K562 (cell line): ENCODE measurements around the gene NR6A1. TPM values are rescaled to one million over a fixed set of nuclear protein-coding genes. Genes with fewer than 3 reads are reported as not detected.

Experiments used
- ATAC-seq: fragments of 200-7000 bp; cut with Tn5 transposase; 3 replicates; pipeline ENCODE4 v1.9.1; 2020; ENCODE audit warnings: moderate library complexity
- BruUV-seq: library from RNA; stranded (reverse); fragments of 400-500 nt; replicated peaks from 2 replicates; lab custom pipeline; 2021; lab: Mats Ljungman, UMichigan
- CTCF ChIA-PET: fragments of 300-600 bp; formaldehyde crosslinking; extraction: SDS; loops from one replicate; lab custom pipeline; 2021; ENCODE audit warnings: low intra/inter-chr PET ratio; lab: Yijun Ruan, JAX
- POLR2A ChIA-PET: fragments of 300-600, 350-650 bp; sonication (Branson Sonifier 250); formaldehyde crosslinking; extraction: SDS; loops from one replicate; lab custom pipeline; 2021; ENCODE audit warnings: antibody characterized with exemption, inconsistent platforms; lab: Yijun Ruan, JAX
- DNase-seq, 4 experiments: peaks; one replicate each; pipeline versions ENCODE4 v3.0.0 to v3.0.0-alpha.2; 2011 to 2018; ENCODE audit warnings: low spot score in 3 of 4, mixed read lengths in 3 of 4; ENCODE audit errors: extremely low read depth in 1 of 4
- FAIRE-seq: peaks from 2 replicates; lab custom pipeline; 2011; peaks lifted over from hg19 to GRCh38; lab: Jason Lieb, UNC
- H2AFZ ChIP-seq: 2 replicates; pipeline ENCODE4 v1.6.0; 2011; ENCODE audit warnings: low read depth, low read length, control low read depth, inconsistent platforms
- H3K27ac ChIP-seq: fragments of 200-600 bp; 3 replicates; pipeline ENCODE4 v1.8.0; 2011; ENCODE audit warnings: low read depth, mild to moderate bottlenecking, control low read depth, inconsistent platforms, low read length, moderate library complexity, mixed read lengths; ENCODE audit errors: extremely low read depth
- H3K27me3 ChIP-seq, 2 experiments: fragments of 300-600 bp in 1 of 2; 2 replicates in 1 of 2; 3 replicates in 1 of 2; pipeline versions ENCODE4 v1.6.0 to v1.8.0; 2011; ENCODE audit warnings: inconsistent platforms in 2 of 2, low read length in 2 of 2, mild to moderate bottlenecking in 1 of 2, mixed read lengths in 1 of 2, moderate library complexity in 1 of 2; ENCODE audit not compliant: control insufficient read depth in 2 of 2, insufficient read depth in 2 of 2
- H3K36me3 ChIP-seq: fragments of 300-600 bp; 3 replicates; pipeline ENCODE4 v1.8.0; 2011; ENCODE audit warnings: mild to moderate bottlenecking, low read length, inconsistent platforms; ENCODE audit not compliant: control insufficient read depth, insufficient read depth
- H3K4me1 ChIP-seq, 2 experiments: fragments of 200-600 bp in 1 of 2; replicated peaks in 1 of 2; 2 replicates in 1 of 2; 3 replicates in 1 of 2; pipeline versions ENCODE4 v1.5.1 to v1.8.0; 2011; ENCODE audit warnings: inconsistent platforms in 2 of 2, low read length in 2 of 2, mild to moderate bottlenecking in 1 of 2, mixed read lengths in 1 of 2, moderate library complexity in 1 of 2; ENCODE audit not compliant: control insufficient read depth in 2 of 2, insufficient read depth in 2 of 2
- H3K4me2 ChIP-seq: 2 replicates; pipeline ENCODE4 v1.6.1; 2011; ENCODE audit warnings: low read length, control low read depth, inconsistent platforms, mixed read lengths; ENCODE audit not compliant: insufficient read depth
- H3K4me3 ChIP-seq: fragments of 200-600 bp; sonication (generic), shearing (Covaris generic); 2 replicates; pipeline ENCODE4 v1.5.1; 2016; ENCODE audit warnings: control low read depth, inconsistent platforms
- H3K79me2 ChIP-seq: fragments of 200-600 bp; 3 replicates; pipeline ENCODE4 v1.8.0; 2011; ENCODE audit warnings: low read length, inconsistent platforms; ENCODE audit not compliant: control insufficient read depth, insufficient read depth
- H3K9ac ChIP-seq, 2 experiments: 2 replicates each; pipeline versions ENCODE4 v1.6.0 to v1.6.1; 2011; ENCODE audit warnings: low read depth in 2 of 2, low read length in 2 of 2, control low read depth in 1 of 2, inconsistent platforms in 1 of 2, mild to moderate bottlenecking in 1 of 2, mixed read lengths in 1 of 2; ENCODE audit not compliant: insufficient read depth in 1 of 2
- H3K9me1 ChIP-seq: one replicate; pipeline ENCODE4 v1.6.0; 2011; ENCODE audit warnings: inconsistent platforms, mild to moderate bottlenecking, low read length, moderate library complexity; ENCODE audit not compliant: control insufficient read depth, insufficient read depth
- H3K9me3 ChIP-seq: replicated peaks from 2 replicates; pipeline ENCODE4 v1.5.1; 2011; ENCODE audit warnings: low read depth, low read length, inconsistent platforms; ENCODE audit not compliant: control insufficient read depth, insufficient read depth
- H4K20me1 ChIP-seq: replicated peaks from 2 replicates; pipeline ENCODE4 v1.6.1; 2011; ENCODE audit warnings: low read length, inconsistent platforms, mixed read lengths; ENCODE audit not compliant: control insufficient read depth, insufficient read depth
- CHD1 ChIP-seq: fragments of 200-600 bp; sonication (generic); IDR thresholded peaks from one replicate; pipeline ENCODE4 v1.6.1; 2012; ENCODE audit warnings: mild to moderate bottlenecking, moderate library complexity, low read length, inconsistent platforms
- ILK ChIP-seq: fragments of 450-650 bp; IDR thresholded peaks from 2 replicates; pipeline ENCODE4 v1.6.1; 2016; ENCODE audit warnings: missing genetic modification characterization, low read depth, mild to moderate bottlenecking, missing compliant biosample characterization, moderate library complexity, borderline replicate concordance
- KDM2B ChIP-seq: fragments of 250-450 bp; sonication (Bioruptor Pico); IDR thresholded peaks from 2 replicates; pipeline ENCODE4 v1.8.0; 2021; ENCODE audit warnings: mild to moderate bottlenecking, moderate library complexity
- MAFG ChIP-seq: fragments of 450-650 bp; conservative IDR thresholded peaks from 2 replicates; pipeline ENCODE4 v1.6.1; 2016; ENCODE audit warnings: missing genetic modification characterization, missing compliant biosample characterization
- NFE2L1 ChIP-seq: fragments of 450-650 bp; IDR thresholded peaks from 2 replicates; pipeline ENCODE4 v1.6.1; 2016; ENCODE audit warnings: missing genetic modification characterization, low read depth, mild to moderate bottlenecking, missing compliant biosample characterization, moderate library complexity, borderline replicate concordance
- POLR2AphosphoS5 ChIP-seq: IDR thresholded peaks from 2 replicates; pipeline ENCODE4 v1.6.1; 2011; ENCODE audit warnings: mild to moderate bottlenecking, low read depth, low read length, moderate library complexity; ENCODE audit not compliant: control insufficient read depth, insufficient read depth
- SPI1 ChIP-seq: IDR thresholded peaks from 2 replicates; pipeline ENCODE4 v1.6.1; 2011; ENCODE audit warnings: low read depth, low read length, control low read depth, borderline replicate concordance
- U2AF1 ChIP-seq: fragments of 200-400 bp; formaldehyde crosslinking; optimal IDR thresholded peaks from 2 replicates; pipeline ENCODE3; 2017; ENCODE audit warnings: mild to moderate bottlenecking, low read depth, low read length, moderate library complexity
- ZBTB8A ChIP-seq: fragments of 450-650 bp; IDR thresholded peaks from 2 replicates; pipeline ENCODE4 v1.6.1; 2018; ENCODE audit warnings: mild to moderate bottlenecking, moderate library complexity; ENCODE audit not compliant: partially characterized antibody
- ZNF23 ChIP-seq: fragments of 250-450 bp; sonication (Bioruptor Pico); IDR thresholded peaks from 2 replicates; pipeline ENCODE4 v1.4.0; 2020; ENCODE audit warnings: mild to moderate bottlenecking
- in situ Hi-C: fragments of 300-500 bp; cut with MboI; formaldehyde crosslinking; loops from 4 replicates; pipeline ENCODE4 v1.15.0; 2018; ENCODE audit warnings: inconsistent platforms, mixed read lengths
- intact Hi-C: fragments of 100-400 bp; cut with micrococcal nuclease; formaldehyde crosslinking; loops from 2 replicates; pipeline ENCODE4 v1.14.2; 2022
- polyA plus RNA-seq, 8 experiments: library from polyadenylated mRNA; depleted of rRNA in 4 of 8; stranded (reverse) in 5 of 8; unstranded in 3 of 8; fragments of >200 nt; fragmentation: Nextera tagmentation in 2 of 8; fragmentation: Illumina TruSeq in 1 of 8; extraction: Ambion mirVana in 2 of 8; extraction: Trizol in 1 of 8; gene quantifications; 2 replicates each; pipeline versions ENCODE4 v1.2.1 to v1.2.3, GENCODE V29; 2011 to 2014; ENCODE audit warnings: inconsistent platforms in 1 of 8, missing spikeins in 1 of 8
- total RNA-seq, 7 experiments: library from RNA; depleted of rRNA in 6 of 7; stranded (reverse); fragments of >200 nt in 6 of 7; fragmentation: Illumina TruSeq in 2 of 7; extraction: Trizol in 2 of 7; gene quantifications; 2 replicates each; pipeline versions ENCODE4 v1.2.1 to v1.2.3, GENCODE V29; 2011 to 2021; ENCODE audit warnings: low replicate concordance in 1 of 7
- TF ChIP-seq, protein P1 (sequence below), 2 experiments: fragments of 450-650 bp; IDR thresholded peaks; 2 replicates each; pipeline ENCODE4 v1.6.1; 2016; ENCODE audit warnings: mild to moderate bottlenecking in 2 of 2, borderline replicate concordance in 1 of 2, low read depth in 1 of 2, moderate library complexity in 1 of 2
- TF ChIP-seq, protein P2 (sequence below): fragments of 250-450 bp; sonication (Bioruptor Pico); IDR thresholded peaks from 2 replicates; pipeline ENCODE4 v1.8.0; 2021; ENCODE audit warnings: mild to moderate bottlenecking, moderate library complexity

The NR6A1 gene
- total and polyA plus RNA-seq, 9 of the 15 experiments (the other 6 are each of a cell fraction or from before 2014, with no cell fraction given): 9.7 to 55.4 (median 28.3) TPM

DNA sequence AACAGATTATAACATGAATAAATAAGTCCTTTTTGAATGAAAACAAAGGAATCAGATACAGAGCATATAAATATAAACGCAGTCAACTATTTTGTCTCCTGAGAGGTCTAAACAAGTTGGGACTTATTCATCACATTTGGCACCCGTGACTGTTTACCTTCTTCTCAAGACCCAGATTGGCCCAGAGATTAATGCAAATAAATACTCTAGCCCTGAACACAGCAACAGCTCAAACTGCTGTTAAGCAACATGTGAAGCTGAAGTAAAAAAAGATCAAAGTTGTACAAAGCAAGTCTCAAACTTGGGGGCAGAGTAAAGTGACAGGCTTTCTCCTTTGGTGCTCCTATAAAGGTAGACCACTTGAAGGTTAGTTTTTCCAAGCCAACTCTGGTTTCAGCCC, 168.9 kb downstream of the NR6A1 start (continued):
- TF ChIP-seq, protein P1, sequence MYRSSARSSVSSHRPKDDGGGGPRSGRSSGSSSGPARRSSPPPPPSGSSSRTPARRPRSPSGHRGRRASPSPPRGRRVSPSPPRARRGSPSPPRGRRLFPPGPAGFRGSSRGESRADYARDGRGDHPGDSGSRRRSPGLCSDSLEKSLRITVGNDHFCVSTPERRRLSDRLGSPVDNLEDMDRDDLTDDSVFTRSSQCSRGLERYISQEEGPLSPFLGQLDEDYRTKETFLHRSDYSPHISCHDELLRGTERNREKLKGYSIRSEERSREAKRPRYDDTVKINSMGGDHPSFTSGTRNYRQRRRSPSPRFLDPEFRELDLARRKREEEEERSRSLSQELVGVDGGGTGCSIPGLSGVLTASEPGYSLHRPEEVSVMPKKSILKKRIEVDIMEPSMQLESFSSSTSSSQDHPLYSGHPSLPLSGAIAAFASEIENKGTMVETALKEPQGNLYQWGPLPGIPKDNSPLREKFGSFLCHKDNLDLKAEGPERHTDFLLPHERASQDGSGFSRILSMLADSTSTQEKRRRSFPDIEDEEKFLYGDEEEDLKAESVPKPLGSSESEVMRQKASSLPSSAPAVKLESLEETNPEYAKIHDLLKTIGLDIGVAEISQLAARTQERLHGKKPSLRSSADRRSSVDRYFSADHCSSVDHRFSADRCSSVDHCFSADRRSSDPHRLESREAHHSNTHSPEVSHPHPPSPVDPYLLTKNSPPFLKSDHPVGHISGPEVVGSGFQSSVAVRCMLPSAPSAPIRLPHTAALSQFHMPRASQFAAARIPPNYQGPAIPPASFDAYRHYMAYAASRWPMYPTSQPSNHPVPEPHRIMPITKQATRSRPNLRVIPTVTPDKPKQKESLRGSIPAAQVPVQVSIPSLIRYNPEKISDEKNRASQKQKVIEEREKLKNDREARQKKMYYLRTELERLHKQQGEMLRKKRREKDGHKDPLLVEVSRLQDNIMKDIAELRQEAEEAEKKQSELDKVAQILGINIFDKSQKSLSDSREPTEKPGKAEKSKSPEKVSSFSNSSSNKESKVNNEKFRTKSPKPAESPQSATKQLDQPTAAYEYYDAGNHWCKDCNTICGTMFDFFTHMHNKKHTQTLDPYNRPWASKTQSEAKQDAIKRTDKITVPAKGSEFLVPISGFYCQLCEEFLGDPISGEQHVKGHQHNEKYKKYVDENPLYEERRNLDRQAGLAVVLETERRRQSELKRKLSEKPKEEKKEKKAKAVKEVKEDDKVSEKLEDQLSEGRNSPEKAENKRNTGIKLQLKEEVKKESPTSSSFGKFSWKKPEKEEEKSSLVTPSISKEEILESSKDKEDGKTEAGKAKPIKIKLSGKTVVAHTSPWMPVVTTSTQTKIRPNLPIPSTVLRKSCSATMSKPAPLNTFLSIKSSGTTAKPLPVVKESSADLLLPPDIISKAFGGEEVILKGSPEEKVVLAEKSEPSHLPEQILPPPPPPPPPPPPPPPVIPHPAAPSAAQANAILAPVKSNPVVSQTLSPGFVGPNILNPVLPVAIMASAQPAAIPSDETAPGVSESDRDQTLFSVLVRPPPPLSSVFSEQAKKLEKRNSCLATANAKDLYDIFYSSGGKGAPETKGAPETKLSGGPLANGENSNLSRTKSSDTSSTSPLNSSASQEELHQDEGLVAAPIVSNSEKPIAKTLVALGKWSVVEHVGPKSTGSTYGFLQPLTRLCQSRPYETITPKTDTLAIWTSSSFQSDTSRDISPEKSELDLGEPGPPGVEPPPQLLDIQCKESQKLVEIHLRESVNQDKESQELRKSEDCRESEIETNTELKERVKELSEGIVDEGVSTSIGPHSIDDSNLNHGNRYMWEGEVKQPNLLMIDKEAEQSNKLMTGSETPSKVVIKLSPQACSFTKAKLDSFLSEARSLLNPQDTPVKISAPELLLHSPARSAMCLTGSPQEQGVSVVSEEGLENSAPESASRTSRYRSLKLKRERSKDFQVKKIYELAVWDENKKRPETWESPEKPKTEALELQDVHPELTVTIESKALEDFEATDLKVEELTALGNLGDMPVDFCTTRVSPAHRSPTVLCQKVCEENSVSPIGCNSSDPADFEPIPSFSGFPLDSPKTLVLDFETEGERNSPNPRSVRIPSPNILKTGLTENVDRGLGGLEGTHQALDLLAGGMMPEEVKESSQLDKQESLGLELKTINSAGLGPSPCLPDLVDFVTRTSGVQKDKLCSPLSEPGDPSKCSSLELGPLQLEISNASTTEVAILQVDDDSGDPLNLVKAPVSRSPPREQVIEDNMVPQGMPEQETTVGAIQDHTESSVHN (IDR thresholded peaks at IDR 0.05; ENCODE audit: borderline replicate concordance in 1 of 2, low read depth in 1 of 2): no peak

DNA sequence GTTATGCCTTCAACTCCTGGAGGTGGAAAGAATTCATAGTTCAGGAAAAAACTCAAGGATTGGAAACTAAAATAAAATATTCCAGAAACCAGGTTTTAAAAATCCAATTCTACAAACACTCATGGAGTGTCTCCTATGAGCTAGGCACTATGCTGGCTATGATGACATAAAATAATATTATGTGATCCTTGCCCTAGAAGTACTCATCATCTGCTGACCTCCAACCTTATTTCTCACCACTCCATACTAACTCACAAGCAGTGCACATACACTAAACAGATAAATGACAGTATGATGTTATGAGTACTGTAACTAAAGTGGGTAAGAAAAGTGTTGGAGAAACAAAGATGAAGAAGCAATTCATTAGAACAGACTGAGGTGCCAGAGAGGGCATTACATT, 170.7 kb downstream of the NR6A1 start:
- in situ Hi-C loops: no loop called here
- Histone ChIP-seq H3K79me2 (peaks cover 19% of the 10 kb centered on the region; the same call in 2 of the 3 replicates), H3K27me3 (no peaks in the 10 kb centered on the region), H3K4me1 (peaks cover 3 to 13% of the 10 kb centered on the region in 2 experiments; a peak in 4 of 5 replicates), H3K4me3 (no peak overlapping the region), H3K27ac (no peak overlapping the region), H3K36me3 (no peaks in the 10 kb centered on the region), H3K9ac (no peak overlapping the region), H2AFZ (no peak overlapping the region), H4K20me1 (no peaks in the 10 kb centered on the region), H3K9me3 (no peaks in the 10 kb centered on the region), H3K9me1 (no peaks in the 10 kb centered on the region), H3K4me2 (no peak overlapping the region)
- intact Hi-C loops: no loop called here
- ChIA-PET POLR2A (no interaction called here), CTCF (no interaction called here)
- FAIRE-seq: no peak
- ATAC-seq: no peak
- no peak for DNase-seq
- BruUV-seq: no TSS peak
- TF ChIP-seq KDM2B (CRISPR knock-in tag) (no peak), ZBTB8A (no peak), NFE2L1 (tag) (no peak), MAFG (no peak), POLR2AphosphoS5 (no peak), U2AF1 (no peak), ILK (tag) (no peak), CHD1 (no peak), SPI1 (no peak), ZNF23 (no peak)
- TF ChIP-seq, protein P2, sequence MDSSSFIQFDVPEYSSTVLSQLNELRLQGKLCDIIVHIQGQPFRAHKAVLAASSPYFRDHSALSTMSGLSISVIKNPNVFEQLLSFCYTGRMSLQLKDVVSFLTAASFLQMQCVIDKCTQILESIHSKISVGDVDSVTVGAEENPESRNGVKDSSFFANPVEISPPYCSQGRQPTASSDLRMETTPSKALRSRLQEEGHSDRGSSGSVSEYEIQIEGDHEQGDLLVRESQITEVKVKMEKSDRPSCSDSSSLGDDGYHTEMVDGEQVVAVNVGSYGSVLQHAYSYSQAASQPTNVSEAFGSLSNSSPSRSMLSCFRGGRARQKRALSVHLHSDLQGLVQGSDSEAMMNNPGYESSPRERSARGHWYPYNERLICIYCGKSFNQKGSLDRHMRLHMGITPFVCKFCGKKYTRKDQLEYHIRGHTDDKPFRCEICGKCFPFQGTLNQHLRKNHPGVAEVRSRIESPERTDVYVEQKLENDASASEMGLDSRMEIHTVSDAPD (CRISPR knock-in tag): no peak
